Endothelial cell of umbilical vein (primary cell): ENCODE measurements around the gene RIBC2. TPM values are rescaled to one million over a fixed set of nuclear protein-coding genes. Genes with fewer than 3 reads are reported as not detected.

Experiments
- BruUV-seq: library from RNA; stranded (reverse); fragments of 400-500 nt; replicated peaks from 2 replicates; lab custom pipeline; 2021; lab: Mats Ljungman, UMichigan
- CTCF ChIA-PET: fragments of 300-600, 350-600 bp; sonication (Branson Sonifier 250); formaldehyde crosslinking; loops from one replicate; lab custom pipeline; 2021; ENCODE audit warnings: antibody characterized with exemption, inconsistent platforms; lab: Charles Lee
- POLR2A ChIA-PET: fragments of 300-600, 350-600 bp; sonication (Branson Sonifier 250); formaldehyde crosslinking; loops from one replicate; lab custom pipeline; 2021; ENCODE audit warnings: antibody characterized with exemption, inconsistent platforms; lab: Charles Lee
- DNase-seq: peaks from one replicate; pipeline ENCODE4 v3.0.0-alpha.2; 2011; ENCODE audit warnings: low read depth, low spot score
- FAIRE-seq: peaks from 2 replicates; lab custom pipeline; 2011; peaks lifted over from hg19 to GRCh38; lab: Jason Lieb, UNC
- H2AFZ ChIP-seq: 2 replicates; pipeline ENCODE4 v1.6.0; 2012; ENCODE audit warnings: low read depth, low read length, control low read depth, inconsistent platforms
- H3K27ac ChIP-seq: 2 replicates; pipeline ENCODE4 v1.5.1; 2011; ENCODE audit warnings: low read depth, mild to moderate bottlenecking, control low read depth, low read length, moderate library complexity; ENCODE audit not compliant: insufficient read depth
- H3K27me3 ChIP-seq, 2 experiments: 2 replicates each; pipeline versions ENCODE4 v1.6.0 to v1.6.1; 2011; ENCODE audit warnings: low read length in 2 of 2, mixed read lengths in 1 of 2; ENCODE audit not compliant: control insufficient read depth in 2 of 2, insufficient read depth in 2 of 2
- H3K36me3 ChIP-seq, 2 experiments: 2 replicates in 1 of 2; 3 replicates in 1 of 2; pipeline ENCODE4 v1.5.1; 2011; ENCODE audit warnings: low read length in 2 of 2, mild to moderate bottlenecking in 1 of 2, moderate library complexity in 1 of 2; ENCODE audit not compliant: control insufficient read depth in 2 of 2, insufficient read depth in 2 of 2; ENCODE audit errors: extremely low read depth in 1 of 2
- H3K4me1 ChIP-seq: 3 replicates; pipeline ENCODE4 v1.5.1; 2011; ENCODE audit warnings: mild to moderate bottlenecking, low read length; ENCODE audit not compliant: control insufficient read depth, insufficient read depth; ENCODE audit errors: extremely low read depth
- H3K4me2 ChIP-seq: 2 replicates; pipeline ENCODE4 v1.6.1; 2011; ENCODE audit warnings: low read length, control low read depth, mixed read lengths; ENCODE audit not compliant: insufficient read depth
- H3K4me3 ChIP-seq, 3 experiments: fragments of 200-600 bp in 1 of 3; sonication (generic), shearing (Covaris generic) in 1 of 3; replicated peaks in 1 of 3; 2 replicates each; pipeline ENCODE4 v1.5.1; 2011 to 2016; ENCODE audit warnings: control low read depth in 3 of 3, low read length in 3 of 3, mild to moderate bottlenecking in 2 of 3, inconsistent platforms in 1 of 3, low read depth in 1 of 3, moderate library complexity in 1 of 3; ENCODE audit not compliant: insufficient read depth in 1 of 3
- H3K79me2 ChIP-seq: 2 replicates; pipeline ENCODE4 v1.6.0; 2012; ENCODE audit warnings: low read length, inconsistent platforms; ENCODE audit not compliant: control insufficient read depth, insufficient read depth
- H3K9ac ChIP-seq: replicated peaks from 2 replicates; pipeline ENCODE3; 2011; ENCODE audit warnings: low read length, control low read depth; ENCODE audit not compliant: insufficient read depth; ENCODE audit errors: extremely low read depth
- H3K9me1 ChIP-seq: replicated peaks from 3 replicates; pipeline ENCODE4 v1.6.0; 2011; ENCODE audit warnings: mild to moderate bottlenecking, low read length; ENCODE audit not compliant: control insufficient read depth, insufficient read depth; ENCODE audit errors: extremely low read depth
- H3K9me3 ChIP-seq: replicated peaks from 2 replicates; pipeline ENCODE4 v1.5.1; 2012; ENCODE audit warnings: low read length, inconsistent platforms; ENCODE audit not compliant: control insufficient read depth, insufficient read depth
- H4K20me1 ChIP-seq: replicated peaks from 2 replicates; pipeline ENCODE3; 2011; ENCODE audit warnings: mild to moderate bottlenecking, low read length; ENCODE audit not compliant: control insufficient read depth, insufficient read depth; ENCODE audit errors: extremely low read depth
- EZH2 ChIP-seq: IDR thresholded peaks from 2 replicates; pipeline ENCODE4 v1.6.1; 2012; ENCODE audit warnings: borderline replicate concordance, low read depth, mild to moderate bottlenecking, moderate library complexity, low read length, inconsistent platforms; ENCODE audit not compliant: severe bottlenecking
- FOS ChIP-seq: IDR thresholded peaks from 2 replicates; pipeline ENCODE4 v1.6.1; 2011; ENCODE audit warnings: mild to moderate bottlenecking, low read length, moderate library complexity, borderline replicate concordance; ENCODE audit not compliant: insufficient read depth
- GATA2 ChIP-seq: IDR thresholded peaks from 2 replicates; pipeline ENCODE4 v1.7.0; 2011; ENCODE audit warnings: low read depth, mild to moderate bottlenecking, moderate library complexity, mixed read lengths, low read length; ENCODE audit not compliant: insufficient read length, insufficient read depth
- JUN ChIP-seq: IDR thresholded peaks from 2 replicates; pipeline ENCODE4 v1.6.1; 2011; ENCODE audit warnings: borderline replicate concordance, low read depth; ENCODE audit not compliant: insufficient read length, insufficient read depth
- MAX ChIP-seq: IDR thresholded peaks from 2 replicates; pipeline ENCODE4 v1.6.1; 2011; ENCODE audit not compliant: insufficient read depth, insufficient read length
- MYC ChIP-seq: IDR thresholded peaks from one replicate; pipeline ENCODE4 v1.6.1; 2011; ENCODE audit warnings: mild to moderate bottlenecking, low read depth, low read length
- POLR2A ChIP-seq: IDR thresholded peaks from 2 replicates; pipeline ENCODE4 v1.6.1; 2012; ENCODE audit warnings: low read depth, mild to moderate bottlenecking, control low read depth, low read length
- POLR2AphosphoS5 ChIP-seq: IDR thresholded peaks from 2 replicates; pipeline ENCODE4 v1.6.1; 2012; ENCODE audit warnings: low read depth, mild to moderate bottlenecking, control low read depth, low read length, moderate library complexity; ENCODE audit not compliant: insufficient read depth
- dilution Hi-C: fragments of 300-500 bp; cut with MboI; formaldehyde crosslinking; loops from one replicate; pipeline ENCODE4 v1.15.0; 2019; ENCODE audit warnings: low sequenced_read_pairs; ENCODE audit not compliant: extremely low pct_ligation_motif_present
- intact Hi-C: fragments of 100-400 bp; cut with micrococcal nuclease; formaldehyde crosslinking; loops from one replicate; pipeline ENCODE4 v1.10.0; 2022
- polyA plus RNA-seq, 4 experiments: library from polyadenylated mRNA; depleted of rRNA in 3 of 4; stranded (reverse) in 3 of 4; unstranded in 1 of 4; fragments of >200 nt; gene quantifications; 2 replicates each; pipeline versions ENCODE4 v1.2.1 to v1.2.3, GENCODE V29; 2011 to 2012; ENCODE audit warnings: missing spikeins in 1 of 4
- total RNA-seq: library from RNA; stranded (reverse); gene quantifications from 2 replicates; pipeline ENCODE4 v1.2.3, GENCODE V29; 2021
- TF ChIP-seq, protein P1 (sequence below), 2 donors: IDR thresholded peaks; 1 replicate in 1 of 2; 2 replicates in 1 of 2; pipeline ENCODE4 v1.5.1; 2011; ENCODE audit warnings: low read length in 2 of 2, mild to moderate bottlenecking in 2 of 2, moderate library complexity in 2 of 2, control low read depth in 1 of 2, inconsistent platforms in 1 of 2, low read depth in 1 of 2; ENCODE audit not compliant: insufficient read depth in 1 of 2; ENCODE audit errors: extremely low read depth in 1 of 2

RIBC2 gene
- total and polyA plus RNA-seq, 2 donors (not counting 3 experiments of a cell fraction or from before 2014, with no cell fraction given) = 1.2 to 5.7 TPM

GRCh38 chr22:45422237-45422983, 8.9 kb downstream of the RIBC2 start:
- ChIA-PET POLR2A (no interaction called here), CTCF (interaction anchor here (0.9 to 1.5 kb wide), 3 partner anchors 8 to 12 kb away, joined by 3 to 6 read pairs (median 4); partner anchors contain the start of gene RIBC2)
- Histone ChIP-seq H3K4me1 (no peaks in the 10 kb centered on the region), H2AFZ (no peak overlapping the region), H3K4me3 (no peak overlapping the region), H3K9me3 (no peaks in the 10 kb centered on the region), H3K27ac (no peak overlapping the region), H3K9me1 (no peaks in the 10 kb centered on the region), H3K27me3 (no peaks in the 10 kb centered on the region), H3K36me3 (no peaks in the 10 kb centered on the region), H4K20me1 (no peaks in the 10 kb centered on the region), H3K9ac (no peak overlapping the region), H3K4me2 (no peak overlapping the region), H3K79me2 (no peaks in the 10 kb centered on the region)
- no peak for DNase-seq
- FAIRE-seq = no peak
- intact Hi-C loops = no loop called here
- TF ChIP-seq, protein P1, sequence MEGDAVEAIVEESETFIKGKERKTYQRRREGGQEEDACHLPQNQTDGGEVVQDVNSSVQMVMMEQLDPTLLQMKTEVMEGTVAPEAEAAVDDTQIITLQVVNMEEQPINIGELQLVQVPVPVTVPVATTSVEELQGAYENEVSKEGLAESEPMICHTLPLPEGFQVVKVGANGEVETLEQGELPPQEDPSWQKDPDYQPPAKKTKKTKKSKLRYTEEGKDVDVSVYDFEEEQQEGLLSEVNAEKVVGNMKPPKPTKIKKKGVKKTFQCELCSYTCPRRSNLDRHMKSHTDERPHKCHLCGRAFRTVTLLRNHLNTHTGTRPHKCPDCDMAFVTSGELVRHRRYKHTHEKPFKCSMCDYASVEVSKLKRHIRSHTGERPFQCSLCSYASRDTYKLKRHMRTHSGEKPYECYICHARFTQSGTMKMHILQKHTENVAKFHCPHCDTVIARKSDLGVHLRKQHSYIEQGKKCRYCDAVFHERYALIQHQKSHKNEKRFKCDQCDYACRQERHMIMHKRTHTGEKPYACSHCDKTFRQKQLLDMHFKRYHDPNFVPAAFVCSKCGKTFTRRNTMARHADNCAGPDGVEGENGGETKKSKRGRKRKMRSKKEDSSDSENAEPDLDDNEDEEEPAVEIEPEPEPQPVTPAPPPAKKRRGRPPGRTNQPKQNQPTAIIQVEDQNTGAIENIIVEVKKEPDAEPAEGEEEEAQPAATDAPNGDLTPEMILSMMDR (IDR thresholded peaks at IDR 0.05; ENCODE audit: extremely low read depth in 1 of 2, insufficient read depth in 1 of 2, low read depth in 1 of 2, low read length in 2 of 2) = no peak
- TF ChIP-seq GATA2 (no peak), MYC (no peak), EZH2 (no peak), POLR2A (no peak), POLR2AphosphoS5 (no peak), MAX (no peak), FOS (no peak), JUN (no peak)
- dilution Hi-C loops = no loop called here
- BruUV-seq = no TSS peak
